Right cardiac atrium (tissue), 5 donors: ENCODE data around the gene DGKI. TPM values are rescaled to one million over a fixed set of nuclear protein-coding genes. Genes with fewer than 3 reads are reported as not detected.

Source experiments
- ATAC-seq, 2 donors: fragments of 200-7000 bp; cut with Tn5 transposase; one replicate each; pipeline versions ENCODE4 v1.8.0 to v1.9.1; 2020; ENCODE audit warnings: moderate library complexity in 2 of 2, mild to moderate bottlenecking in 1 of 2
- DNase-seq, 3 donors: peaks; one replicate each; pipeline ENCODE4 v3.0.0-alpha.2; 2020
- H3K27ac ChIP-seq: one replicate; pipeline ENCODE4 v1.5.1; 2013; ENCODE audit warnings: mild to moderate bottlenecking, low read length, control low read depth, moderate library complexity
- H3K27me3 ChIP-seq: one replicate; pipeline ENCODE4 v1.6.1; 2013; ENCODE audit not compliant: control insufficient read depth, insufficient read depth
- H3K4me1 ChIP-seq: one replicate; pipeline ENCODE4 v1.6.1; 2013; ENCODE audit warnings: low read length; ENCODE audit not compliant: control insufficient read depth, insufficient read depth
- H3K4me3 ChIP-seq: one replicate; pipeline ENCODE4 v1.5.1; 2013; ENCODE audit warnings: low read length, control low read depth
- H3K9me3 ChIP-seq: one replicate; pipeline ENCODE4 v1.6.1; 2013; ENCODE audit warnings: low read length; ENCODE audit not compliant: control insufficient read depth
- WGBS: extraction: QIAGEN DNeasy Blood & Tissue Kit; methylation state at CpG from one replicate; pipeline ENCODE4 v1.1.7; 2013; 5-methylcytosine and 5-hydroxymethylcytosine counted together
- intact Hi-C, 4 donors: fragments of 100-400 bp; cut with DNase I; formaldehyde crosslinking; loops; one replicate each; pipeline versions ENCODE4 v1.11.0 to v1.14.0; 2022 to 2023
- polyA plus RNA-seq: library from polyadenylated mRNA; stranded (reverse); fragments of 200-250 nt; gene quantifications from one replicate; pipeline ENCODE4 v1.2.3, GENCODE V29; 2013
- total RNA-seq, 4 donors: library from RNA; stranded (reverse); fragmentation: NEBNext Ultra II Directional; extraction: Animal tissue kit (Norgen Biotek cat#: 25700); gene quantifications; one replicate each; pipeline ENCODE4 v1.2.1, GENCODE V29; 2021
- donor health status: healthy with polysubstance abuse.
- donor health status: DM: no; HTN: yes; CAD: no.
- donor health status: DM: no; HTN: no; CAD: no.
- donor health status: DM: no; HTN: yes; CAD: no; lungs with severe emphysema.
- donor health status: DM: yes; HTN: yes; CAD: no.

Gene DGKI
- total and polyA plus RNA-seq, 5 donors: 2.1 to 14.9 (median 7.7) TPM

GRCh38 chr7:137664846-137665245 lies 181.9 kb downstream of the DGKI start:
- WGBS: 37% methylated on average over 4 of the region's 4 CpGs
- intact Hi-C loops: no loop called here
- H3K4me3 ChIP-seq: no peak overlapping the region
- no peaks in the 10 kb centered on the region for H3K27me3 ChIP-seq
- DNase-seq: no peak
- no peak overlapping the region for H3K27ac ChIP-seq
- peak in 1 of 2 donors; percentile 64 for ATAC-seq
- no peaks in the 10 kb centered on the region for H3K4me1 ChIP-seq
- H3K9me3 ChIP-seq: no peaks in the 10 kb centered on the region

- WGBS: 83% methylated on average over 4 of the region's 4 CpGs
- no peak overlapping the region for H3K27ac ChIP-seq
- no peaks in the 10 kb centered on the region for H3K9me3 ChIP-seq
- no peaks in the 10 kb centered on the region for H3K27me3 ChIP-seq
- H3K4me3 ChIP-seq: no peak overlapping the region
- intact Hi-C loops: no loop called here
- ATAC-seq (no peak), DNase-seq (no peak)
- H3K4me1 ChIP-seq: peaks cover 2% of the 10 kb centered on the region
Measured at GRCh38 chr7:137661634-137662033, 185.1 kb downstream of the DGKI start.

GRCh38 chr7:137658190-137658900 lies 188.4 kb downstream of the DGKI start:
- Histone ChIP-seq H3K4me1 (peaks cover 2% of the 10 kb centered on the region), H3K27me3 (no peaks in the 10 kb centered on the region), H3K27ac (no peak overlapping the region), H3K9me3 (no peaks in the 10 kb centered on the region), H3K4me3 (no peak overlapping the region)
- 69% methylated on average over 9 of the region's 9 CpGs for WGBS
- peak; percentile 29 to 76 for ATAC-seq
- DNase-seq: peak in 2 of 3 donors; percentile 20 to 52
- intact Hi-C loops: loop anchor here (5.0 to 10.0 kb wide), 5 partner anchors 239 to 356 kb away; partner anchors contain the start of gene CREB3L2 (in 1 of the 4)

GRCh38 chr7:137657476-137658189 lies 189.1 kb downstream of the DGKI start:
- H3K4me3 ChIP-seq: no peak overlapping the region
- H3K9me3 ChIP-seq: no peaks in the 10 kb centered on the region
- H3K27me3 ChIP-seq: no peaks in the 10 kb centered on the region
- intact Hi-C loops: loop anchor here (5.0 to 10.0 kb wide), 5 partner anchors 240 to 357 kb away; partner anchors contain the start of gene CREB3L2 (in 1 of the 4)
- DNase-seq (no peak), ATAC-seq (peak; percentile 13 to 53)
- peaks cover 2% of the 10 kb centered on the region for H3K4me1 ChIP-seq
- peak overlapping the region; percentile 45 for H3K27ac ChIP-seq
- WGBS: 40% methylated on average over 4 of the region's 4 CpGs

GRCh38 chr7:137656850-137657232 lies 189.9 kb downstream of the DGKI start:
- Histone ChIP-seq H3K4me1 (peaks cover 2% of the 10 kb centered on the region), H3K27ac (no peak overlapping the region), H3K4me3 (no peak overlapping the region), H3K27me3 (no peaks in the 10 kb centered on the region), H3K9me3 (no peaks in the 10 kb centered on the region)
- intact Hi-C loops: loop anchor here (5.0 to 10.0 kb wide), 5 partner anchors 240 to 358 kb away; partner anchors contain the start of gene CREB3L2 (in 1 of the 4)
- DNase-seq (no peak), ATAC-seq (peak; percentile 17 to 50)
- 33% methylated on average over 3 of the region's 3 CpGs for WGBS

- 4% methylated on average over 8 of the region's 8 CpGs for whole genome bisulfite sequencing
- H3K9me3 ChIP-seq: no peaks in the 10 kb centered on the region
- no peaks in the 10 kb centered on the region for H3K27me3 ChIP-seq
- H3K4me3 ChIP-seq: no peak overlapping the region
- H3K27ac ChIP-seq: no peak overlapping the region
- peaks cover 2% of the 10 kb centered on the region for H3K4me1 ChIP-seq
- intact Hi-C loops: loop anchor here (5.0 to 10.0 kb wide), 5 partner anchors 241 to 358 kb away; partner anchors contain the start of gene CREB3L2 (in 1 of the 4)
- ATAC-seq (peak; percentile 78 to 83), DNase-seq (peak; percentile 82 to 92 (median 84))
Measured at GRCh38 chr7:137656227-137656849, 190.4 kb downstream of the DGKI start.

- Histone ChIP-seq H3K4me1 (peaks cover 2% of the 10 kb centered on the region), H3K27ac (no peak overlapping the region), H3K9me3 (no peaks in the 10 kb centered on the region), H3K27me3 (no peaks in the 10 kb centered on the region), H3K4me3 (no peak overlapping the region)
- intact Hi-C loops: loop anchor here (5.0 to 10.0 kb wide), 5 partner anchors 241 to 359 kb away; partner anchors contain the start of gene CREB3L2 (in 1 of the 4)
- peak; percentile 30 to 42 for ATAC-seq
- peak in 2 of 3 donors; percentile 17 to 58 for DNase-seq
- WGBS: 59% methylated on average over 6 of the region's 6 CpGs
Measured at GRCh38 chr7:137655804-137656203, 191.0 kb downstream of the DGKI start.

- intact Hi-C loops: loop anchor here in 2 of 4 donors (10.0 kb wide), 2 partner anchors 352 to 362 kb away; partner anchors contain the start of gene CREB3L2 (in 1 of the 2)
- no peak overlapping the region for H3K4me3 ChIP-seq
- H3K27me3 ChIP-seq: no peaks in the 10 kb centered on the region
- 58% methylated on average over 1 of the region's 1 CpG for WGBS
- no peak for ATAC-seq
- H3K9me3 ChIP-seq: no peaks in the 10 kb centered on the region
- H3K27ac ChIP-seq: no peak overlapping the region
- no peak for DNase-seq
- H3K4me1 ChIP-seq: peaks cover 2% of the 10 kb centered on the region
Measured at GRCh38 chr7:137652721-137653120, 194.1 kb downstream of the DGKI start.

GRCh38 chr7:137647905-137648565 lies 198.7 kb downstream of the DGKI start:
- H3K4me3 ChIP-seq: no peak overlapping the region
- no peak for ATAC-seq
- H3K4me1 ChIP-seq: no peaks in the 10 kb centered on the region
- intact Hi-C loops: no loop called here
- no peak overlapping the region for H3K27ac ChIP-seq
- no peaks in the 10 kb centered on the region for H3K27me3 ChIP-seq
- WGBS: 95% methylated on average over 3 of the region's 3 CpGs
- no peaks in the 10 kb centered on the region for H3K9me3 ChIP-seq
- no peak for DNase-seq

GRCh38 chr7:137642472-137642871 lies 204.3 kb downstream of the DGKI start:
- Histone ChIP-seq H3K9me3 (no peaks in the 10 kb centered on the region), H3K27me3 (no peaks in the 10 kb centered on the region), H3K4me3 (no peak overlapping the region), H3K4me1 (no peaks in the 10 kb centered on the region), H3K27ac (no peak overlapping the region)
- intact Hi-C loops: no loop called here
- 78% methylated on average over 2 of the region's 2 CpGs for whole genome bisulfite sequencing
- DNase-seq (no peak), ATAC-seq (no peak)
